Measurements from ENCODE around the gene MAGI2. TPM values are rescaled to one million over a fixed set of nuclear protein-coding genes. Genes with fewer than 3 reads are reported as not detected.

The MAGI2 gene
- total RNA-seq, 1 donor from 2014 or later: 11.4 TPM

- Mint-ChIP-seq H3K9me3 (ENCODE audit: low read depth) (no peaks in the 10 kb centered on the region), H3K27me3 (no peaks in the 10 kb centered on the region), H3K36me3 (ENCODE audit: insufficient read depth) (no peaks in the 10 kb centered on the region), H3K4me1 (ENCODE audit: low read depth) (no peaks in the 10 kb centered on the region), H3K4me3 (ENCODE audit: low read depth) (no peak overlapping the region), H3K27ac (no peak overlapping the region)
- TF ChIP-seq CTCF (IDR thresholded peaks at IDR 0.05; ENCODE audit: unreplicated experiment): no peak
- no peak for DNase-seq (ENCODE audit: low spot score, unreplicated experiment)
Observed at GRCh38 chr7:78576236-78576635, 877.2 kb downstream of the MAGI2 start.

- no peak for DNase-seq (ENCODE audit: low spot score, unreplicated experiment)
- H3K9me3 Mint-ChIP-seq (ENCODE audit: low read depth): no peaks in the 10 kb centered on the region
- no peaks in the 10 kb centered on the region for H3K36me3 Mint-ChIP-seq (ENCODE audit: insufficient read depth)
- H3K4me3 Mint-ChIP-seq (ENCODE audit: low read depth): no peak overlapping the region
- no peak for TF ChIP-seq CTCF (IDR thresholded peaks at IDR 0.05; ENCODE audit: unreplicated experiment)
- H3K27me3 Mint-ChIP-seq: no peaks in the 10 kb centered on the region
- H3K27ac Mint-ChIP-seq: no peak overlapping the region
- peaks cover 7% of the 10 kb centered on the region for H3K4me1 Mint-ChIP-seq (ENCODE audit: low read depth)
Observed at GRCh38 chr7:78571292-78571691, 882.2 kb downstream of the MAGI2 start.

- H3K4me1 Mint-ChIP-seq (ENCODE audit: low read depth): peaks cover 12% of the 10 kb centered on the region
- no peak for TF ChIP-seq CTCF (IDR thresholded peaks at IDR 0.05; ENCODE audit: unreplicated experiment)
Observed at GRCh38 chr7:78568690-78569089, 884.8 kb downstream of the MAGI2 start.

GRCh38 chr7:78567836-78568235 is 885.6 kb downstream of the MAGI2 start:
- Mint-ChIP-seq H3K27ac (no peak overlapping the region), H3K4me3 (ENCODE audit: low read depth) (no peak overlapping the region), H3K27me3 (no peaks in the 10 kb centered on the region), H3K4me1 (ENCODE audit: low read depth) (peaks cover 12% of the 10 kb centered on the region), H3K9me3 (ENCODE audit: low read depth) (no peaks in the 10 kb centered on the region), H3K36me3 (ENCODE audit: insufficient read depth) (no peaks in the 10 kb centered on the region)
- no peak for TF ChIP-seq CTCF (IDR thresholded peaks at IDR 0.05; ENCODE audit: unreplicated experiment)
- DNase-seq (ENCODE audit: low spot score, unreplicated experiment): no peak

More at GRCh38 chr7:78568690-78569089, 884.8 kb downstream of the MAGI2 start:
- H3K27ac Mint-ChIP-seq: no peak overlapping the region
- H3K4me3 Mint-ChIP-seq (ENCODE audit: low read depth): no peak overlapping the region
- H3K27me3 Mint-ChIP-seq: no peaks in the 10 kb centered on the region
- H3K36me3 Mint-ChIP-seq (ENCODE audit: insufficient read depth): no peaks in the 10 kb centered on the region
- H3K9me3 Mint-ChIP-seq (ENCODE audit: low read depth): no peaks in the 10 kb centered on the region
- no peak for DNase-seq (ENCODE audit: low spot score, unreplicated experiment)

GRCh38 chr7:78565784-78566183 is 887.7 kb downstream of the MAGI2 start:
- no peak for TF ChIP-seq CTCF (IDR thresholded peaks at IDR 0.05; ENCODE audit: unreplicated experiment)
- H3K36me3 Mint-ChIP-seq (ENCODE audit: insufficient read depth): no peaks in the 10 kb centered on the region
- H3K27ac Mint-ChIP-seq: no peak overlapping the region
- no peak for DNase-seq (ENCODE audit: low spot score, unreplicated experiment)
- peaks cover 10% of the 10 kb centered on the region for H3K4me1 Mint-ChIP-seq (ENCODE audit: low read depth)
- no peaks in the 10 kb centered on the region for H3K9me3 Mint-ChIP-seq (ENCODE audit: low read depth)
- no peak overlapping the region for H3K4me3 Mint-ChIP-seq (ENCODE audit: low read depth)
- no peaks in the 10 kb centered on the region for H3K27me3 Mint-ChIP-seq
